ENCODE data around the gene GMPPB.

The GMPPB gene

GRCh38 chr3:49713336-49714105, 10.2 kb downstream of the GMPPB start:
- no peak for TF ChIP-seq CTCF (IDR thresholded peaks at IDR 0.05; ENCODE audit: low read depth, low read length, missing control alignments)
- no peak for DNase-seq (ENCODE audit: low read depth)
- no peak overlapping the region for H3K4me3 ChIP-seq (ENCODE audit: low read depth, low read length)

DNA sequence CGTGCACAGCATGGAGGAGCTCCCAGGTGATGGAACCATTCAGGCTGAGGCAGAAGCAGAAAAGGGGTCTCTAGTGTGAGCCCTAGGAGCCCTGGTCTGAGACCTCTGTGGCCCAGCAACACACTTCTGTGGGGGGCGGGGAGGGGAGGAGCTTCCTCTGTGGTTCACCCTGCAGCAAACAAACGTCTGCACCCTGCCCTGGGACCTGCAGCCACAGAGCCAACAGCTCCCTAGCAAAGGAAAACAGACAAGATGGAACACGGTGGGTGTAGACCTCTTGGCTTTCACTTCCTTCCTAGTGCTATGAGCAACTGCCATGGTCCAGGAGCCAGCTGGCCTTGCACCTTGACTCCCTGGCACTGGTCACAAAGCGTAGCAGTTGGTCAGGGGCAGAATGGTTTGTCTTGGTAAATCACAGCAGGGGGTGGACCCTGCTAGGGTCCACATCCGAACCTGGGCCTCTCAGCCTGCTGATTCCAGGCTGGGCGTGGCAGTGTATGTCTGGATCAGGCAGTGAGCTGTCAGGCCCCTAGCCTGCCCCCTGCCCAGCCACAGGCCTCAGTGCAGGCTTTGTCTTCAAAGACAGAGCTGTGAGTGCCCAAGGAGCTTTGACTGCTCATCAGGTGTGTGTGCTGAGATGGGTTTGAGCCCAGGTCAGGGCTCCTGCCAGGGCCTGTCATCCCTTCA, 11.0 kb downstream of the GMPPB start:
- TF ChIP-seq CTCF (IDR thresholded peaks at IDR 0.05; ENCODE audit: low read depth, low read length, missing control alignments) = no peak

DNA sequence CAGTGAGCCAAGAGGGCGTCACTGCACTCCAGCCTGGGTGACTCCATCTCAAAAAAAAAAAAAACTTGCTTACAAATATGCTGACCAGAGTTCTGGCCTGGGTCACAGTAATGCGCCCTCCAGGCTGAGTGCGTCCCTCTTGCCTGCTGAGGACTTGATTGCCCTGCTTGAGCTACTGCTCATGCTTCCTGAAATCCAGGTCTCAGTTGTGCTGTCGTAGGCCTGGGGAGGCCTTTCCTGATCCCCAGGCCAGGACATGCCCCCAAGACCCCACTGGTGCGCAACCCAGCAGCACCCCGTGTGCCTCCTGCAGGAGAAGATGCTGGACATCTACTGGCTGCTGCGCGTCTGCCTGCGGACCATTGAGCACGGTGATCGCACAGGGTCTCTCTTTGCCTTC, 11.6 kb downstream of the GMPPB start:
- no peak for TF ChIP-seq CTCF (IDR thresholded peaks at IDR 0.05; ENCODE audit: low read depth, low read length, missing control alignments)
- DNase-seq (ENCODE audit: low read depth) = no peak

More for the DNA sequence above, 11.0 kb downstream of the GMPPB start:
- no peak overlapping the region for H3K4me3 ChIP-seq (ENCODE audit: low read depth, low read length)
- DNase-seq (ENCODE audit: low read depth) = no peak

DNA sequence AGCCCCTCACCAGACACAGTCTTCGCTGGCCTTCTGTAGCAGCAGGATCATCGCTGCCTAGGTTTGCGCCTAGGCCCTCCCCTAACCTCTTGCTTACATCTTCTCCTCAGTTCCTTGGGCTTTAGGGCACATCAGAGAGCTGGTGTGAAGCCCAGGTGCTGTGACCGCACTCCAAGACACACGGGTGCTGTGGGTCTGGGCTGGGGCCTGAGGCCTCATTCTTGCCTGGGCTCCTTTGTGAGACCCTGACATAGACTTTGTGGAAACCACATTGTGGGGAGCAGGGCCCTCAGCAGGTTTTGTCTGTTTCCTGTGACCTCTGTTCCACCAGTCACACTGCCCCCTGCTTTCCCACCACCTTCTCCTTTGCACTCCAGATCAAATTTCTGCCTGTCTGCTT, 12.3 kb downstream of the GMPPB start:
- no peak for TF ChIP-seq CTCF (IDR thresholded peaks at IDR 0.05; ENCODE audit: low read depth, low read length, missing control alignments)

More for the DNA sequence above, 11.6 kb downstream of the GMPPB start:
- no peak overlapping the region for H3K4me3 ChIP-seq (ENCODE audit: low read depth, low read length)

DNA sequence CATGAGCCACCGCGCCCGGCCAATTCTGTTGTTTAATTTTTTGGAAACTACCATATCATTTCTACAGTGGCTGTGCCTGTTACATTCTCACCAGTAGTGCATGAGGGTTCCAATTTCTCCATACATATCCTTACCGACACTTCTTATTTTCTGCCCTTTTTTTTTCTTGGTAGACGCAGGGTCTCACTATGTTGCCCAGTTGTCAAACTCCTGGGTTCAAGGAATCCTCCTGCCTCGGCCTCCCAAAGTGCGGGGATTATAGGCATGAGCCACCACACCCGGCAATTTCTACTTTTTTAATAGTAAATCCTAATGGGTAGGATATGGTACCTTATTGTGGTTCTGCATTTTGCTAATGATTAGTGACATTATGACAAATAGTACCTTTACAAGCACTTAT, 13.9 kb downstream of the GMPPB start:
- no peak overlapping the region for H3K4me3 ChIP-seq (ENCODE audit: low read depth, low read length)
- no peak for TF ChIP-seq CTCF (IDR thresholded peaks at IDR 0.05; ENCODE audit: low read depth, low read length, missing control alignments)
- no peak for DNase-seq (ENCODE audit: low read depth)

More for the DNA sequence above, 12.3 kb downstream of the GMPPB start:
- no peak for DNase-seq (ENCODE audit: low read depth)
- no peak overlapping the region for H3K4me3 ChIP-seq (ENCODE audit: low read depth, low read length)

DNA sequence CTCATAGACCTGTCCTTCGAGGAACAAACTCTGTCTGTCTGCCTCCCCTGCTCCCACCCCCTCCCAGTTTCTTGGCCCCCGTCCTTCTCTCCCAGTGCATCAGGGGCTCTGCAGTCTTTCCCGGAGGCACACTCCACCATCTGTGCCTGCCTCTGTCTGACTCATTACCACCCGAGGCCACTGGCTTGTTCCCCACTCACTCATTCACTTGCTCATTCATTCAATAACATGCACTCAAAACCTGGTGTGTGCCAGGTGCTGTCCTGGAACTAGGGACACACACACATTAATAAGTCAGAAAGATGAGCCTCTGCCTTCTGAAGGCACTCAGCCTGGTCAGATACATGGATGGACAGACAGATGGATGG, 16.7 kb downstream of the GMPPB start:
- no peak for TF ChIP-seq CTCF (IDR thresholded peaks at IDR 0.05; ENCODE audit: low read depth, low read length, missing control alignments)
- no peak for DNase-seq (ENCODE audit: low read depth)
- H3K4me3 ChIP-seq (ENCODE audit: low read depth, low read length) = no peak overlapping the region
